NCI-H2227 treated with DMSO at 0.1 percent for 48 hours (cell line): ENCODE data around the gene STRADB.
"Not testable (repeated sequence)": the region's sequence is repeated elsewhere in the genome, so short reads cannot be mapped to it uniquely, and the experiment has no call there.

ENCODE experiments used
- DNase-seq: peaks from one replicate; lab custom pipeline; 2025; lab: John Stamatoyannopoulos, UW

Gene STRADB

GRCh38 chr2:201451292-201452057, at the start of gene STRADB, which contains the start of gene TRAK2:
Gene STRADB, plus strand, starts transcription at chr2:201451740. Its CDS starts 3,101 bp downstream, at chr2:201454841.
Gene TRAK2, minus strand, starts transcription at chr2:201451458. Its CDS starts 30,951 bp downstream, at chr2:201420507.
- peak; percentile 99 for DNase-seq

- no peak for DNase-seq
Observed at GRCh38 chr2:201401815-201402214, 49.7 kb upstream of the STRADB start.

GRCh38 chr2:201402651-201403562, 48.6 kb upstream of the STRADB start:
- no peak for DNase-seq

- DNase-seq = peak; percentile 43
Observed at GRCh38 chr2:201403880-201404279, 47.7 kb upstream of the STRADB start.

GRCh38 chr2:201404699-201405280, 46.8 kb upstream of the STRADB start:
- DNase-seq = no peak

- no peak for DNase-seq
Observed at GRCh38 chr2:201406077-201406662, 45.4 kb upstream of the STRADB start.

GRCh38 chr2:201407265-201407664, 44.3 kb upstream of the STRADB start:
- no peak for DNase-seq

- DNase-seq = no peak
Observed at GRCh38 chr2:201408931-201409330, 42.6 kb upstream of the STRADB start.

- no peak for DNase-seq
Observed at GRCh38 chr2:201411421-201411820, 40.1 kb upstream of the STRADB start.

- no peak for DNase-seq
Observed at GRCh38 chr2:201413143-201413542, 38.4 kb upstream of the STRADB start.

GRCh38 chr2:201413552-201413951, 38.0 kb upstream of the STRADB start:
- DNase-seq = no peak

- no peak for DNase-seq
Observed at GRCh38 chr2:201414099-201415023, 37.2 kb upstream of the STRADB start.

GRCh38 chr2:201415149-201415548, 36.4 kb upstream of the STRADB start:
- DNase-seq = no peak

- DNase-seq = no peak
Observed at GRCh38 chr2:201419057-201419635, 32.4 kb upstream of the STRADB start.

- no peak for DNase-seq
Observed at GRCh38 chr2:201419986-201420385, 31.6 kb upstream of the STRADB start.

GRCh38 chr2:201420442-201421113, 31.0 kb upstream of the STRADB start:
- DNase-seq = no peak

- no peak for DNase-seq
Observed at GRCh38 chr2:201425952-201426351, 25.6 kb upstream of the STRADB start.

GRCh38 chr2:201428366-201428765, 23.2 kb upstream of the STRADB start:
- not testable (repeated sequence) for DNase-seq

GRCh38 chr2:201429835-201430234, 21.7 kb upstream of the STRADB start:
- DNase-seq = not testable (repeated sequence)

GRCh38 chr2:201430322-201430721, 21.2 kb upstream of the STRADB start:
- not testable (repeated sequence) for DNase-seq
